Sigmoid colon (tissue), 7 donors: ENCODE measurements around the gene LETM1. TPM values are rescaled to one million over a fixed set of nuclear protein-coding genes. Genes with fewer than 3 reads are reported as not detected.

Experiments
- DNase-seq: peaks from one replicate; pipeline ENCODE4 v3.0.0-alpha.2; 2019
- H3K27ac ChIP-seq, 4 donors: fragments of 200-600 bp; sonication (generic); one replicate each; pipeline ENCODE4 v1.5.1; 2016 to 2019; ENCODE audit warnings: mild to moderate bottlenecking in 1 of 4
- H3K27me3 ChIP-seq, 3 donors: fragments of 200-600 bp; sonication (generic); one replicate each; pipeline ENCODE4 v1.5.1; 2019; ENCODE audit warnings: mild to moderate bottlenecking in 1 of 3
- H3K36me3 ChIP-seq, 4 donors: fragments of 200-600 bp; sonication (generic); one replicate each; pipeline ENCODE4 v1.5.1; 2016 to 2019
- H3K4me1 ChIP-seq, 4 donors: fragments of 200-600 bp; sonication (generic); one replicate each; pipeline ENCODE4 v1.5.1; 2017 to 2019
- H3K4me3 ChIP-seq, 4 donors: fragments of 200-600 bp; sonication (generic); one replicate each; pipeline ENCODE4 v1.5.1; 2017 to 2019; ENCODE audit warnings: mild to moderate bottlenecking in 2 of 4, moderate library complexity in 1 of 4
- H3K9me3 ChIP-seq, 4 donors: fragments of 200-600 bp in 3 of 4; sonication (generic) in 3 of 4; one replicate each; pipeline versions ENCODE4 v1.5.1 to v1.6.1; 2013 to 2019
- EP300 ChIP-seq, 4 donors: sonication (generic); formaldehyde crosslinking; IDR thresholded peaks; one replicate each; pipeline ENCODE4 v1.6.1; 2017; ENCODE audit warnings: antibody characterized with exemption in 4 of 4
- POLR2A ChIP-seq, 2 donors: fragments of 450-650 bp; IDR thresholded peaks; one replicate each; pipeline ENCODE4 v1.6.1; 2016; ENCODE audit warnings: antibody characterized with exemption in 2 of 2, mild to moderate bottlenecking in 2 of 2, moderate library complexity in 2 of 2
- POLR2AphosphoS5 ChIP-seq, 4 donors: sonication (generic); formaldehyde crosslinking; IDR thresholded peaks; one replicate each; pipeline ENCODE4 v1.6.1; 2017; ENCODE audit warnings: antibody characterized with exemption in 4 of 4
- WGBS, 2 donors: extraction: QIAGEN DNeasy Blood & Tissue Kit; methylation state at CpG; one replicate each; pipeline ENCODE4 v1.1.7; 2013; 5-methylcytosine and 5-hydroxymethylcytosine counted together
- intact Hi-C: fragments of 100-400 bp; cut with DNase I; formaldehyde crosslinking; loops from one replicate; pipeline ENCODE4 v1.15.1; 2023
- polyA plus RNA-seq, 3 donors: library from polyadenylated mRNA; stranded (reverse); fragments of 200-250 nt; gene quantifications; one replicate each; pipeline ENCODE4 v1.2.3, GENCODE V29; 2013
- total RNA-seq, 4 donors: library from RNA; depleted of rRNA; stranded (reverse); fragments of >200 nt; gene quantifications; one replicate each; pipeline ENCODE4 v1.1.0, GENCODE V29; 2016
- TF ChIP-seq, protein P1 (sequence below), 4 experiments: fragments of 450-650 bp in 3 of 4; fragments of 200-600 bp in 1 of 4; IDR thresholded peaks; one replicate each; pipeline ENCODE4 v1.5.1; 2016 to 2019; ENCODE audit warnings: antibody characterized with exemption in 4 of 4, mild to moderate bottlenecking in 3 of 4, moderate library complexity in 2 of 4
- donor health status: healthy with polysubstance abuse.
- donor health status: Bipolar disorder and iron deficiency.
- donor health status: healthy.

Gene LETM1
- total and polyA plus RNA-seq, 7 donors = 11.4 to 91.6 (median 18.6) TPM

GRCh38 chr4:1804638-1805492 is 51.1 kb downstream of the LETM1 start:
- no peak for TF ChIP-seq POLR2A (IDR thresholded peaks at IDR 0.05)
- TF ChIP-seq EP300 (IDR thresholded peaks at IDR 0.05) = no peak
- no peak for TF ChIP-seq POLR2AphosphoS5 (IDR thresholded peaks at IDR 0.05)
- TF ChIP-seq, protein P1, sequence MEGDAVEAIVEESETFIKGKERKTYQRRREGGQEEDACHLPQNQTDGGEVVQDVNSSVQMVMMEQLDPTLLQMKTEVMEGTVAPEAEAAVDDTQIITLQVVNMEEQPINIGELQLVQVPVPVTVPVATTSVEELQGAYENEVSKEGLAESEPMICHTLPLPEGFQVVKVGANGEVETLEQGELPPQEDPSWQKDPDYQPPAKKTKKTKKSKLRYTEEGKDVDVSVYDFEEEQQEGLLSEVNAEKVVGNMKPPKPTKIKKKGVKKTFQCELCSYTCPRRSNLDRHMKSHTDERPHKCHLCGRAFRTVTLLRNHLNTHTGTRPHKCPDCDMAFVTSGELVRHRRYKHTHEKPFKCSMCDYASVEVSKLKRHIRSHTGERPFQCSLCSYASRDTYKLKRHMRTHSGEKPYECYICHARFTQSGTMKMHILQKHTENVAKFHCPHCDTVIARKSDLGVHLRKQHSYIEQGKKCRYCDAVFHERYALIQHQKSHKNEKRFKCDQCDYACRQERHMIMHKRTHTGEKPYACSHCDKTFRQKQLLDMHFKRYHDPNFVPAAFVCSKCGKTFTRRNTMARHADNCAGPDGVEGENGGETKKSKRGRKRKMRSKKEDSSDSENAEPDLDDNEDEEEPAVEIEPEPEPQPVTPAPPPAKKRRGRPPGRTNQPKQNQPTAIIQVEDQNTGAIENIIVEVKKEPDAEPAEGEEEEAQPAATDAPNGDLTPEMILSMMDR (IDR thresholded peaks at IDR 0.05) = no peak
- Histone ChIP-seq H3K27ac (no peak overlapping the region), H3K4me3 (no peak overlapping the region), H3K4me1 (peaks cover 0 to 22% (median 10%) of the 10 kb centered on the region in 4 donors), H3K27me3 (peaks cover 0 to 10% (median 2%) of the 10 kb centered on the region in 3 donors), H3K9me3 (no peaks in the 10 kb centered on the region), H3K36me3 (no peaks in the 10 kb centered on the region)
- 92 to 94% methylated on average over 37 of the region's 37 CpGs for WGBS, 2 donors
- intact Hi-C loops = no loop called here
- no peak for DNase-seq

- Histone ChIP-seq H3K4me1 (peaks cover 0 to 12% (median 6%) of the 10 kb centered on the region in 4 donors), H3K4me3 (no peak overlapping the region), H3K9me3 (no peaks in the 10 kb centered on the region), H3K27ac (no peak overlapping the region), H3K36me3 (no peaks in the 10 kb centered on the region), H3K27me3 (peaks cover 0 to 21% (median 12%) of the 10 kb centered on the region in 3 donors)
- DNase-seq = no peak
- intact Hi-C loops = no loop called here
- WGBS, 2 donors = 93 to 94% methylated on average over 51 of the region's 51 CpGs
- TF ChIP-seq POLR2AphosphoS5 (IDR thresholded peaks at IDR 0.05) = no peak
- TF ChIP-seq EP300 (IDR thresholded peaks at IDR 0.05) = no peak
- TF ChIP-seq, protein P1 (IDR thresholded peaks at IDR 0.05) = no peak
- no peak for TF ChIP-seq POLR2A (IDR thresholded peaks at IDR 0.05)
These were observed 52.2 kb downstream of the LETM1 start for GRCh38 chr4:1803523-1804423.

DNA sequence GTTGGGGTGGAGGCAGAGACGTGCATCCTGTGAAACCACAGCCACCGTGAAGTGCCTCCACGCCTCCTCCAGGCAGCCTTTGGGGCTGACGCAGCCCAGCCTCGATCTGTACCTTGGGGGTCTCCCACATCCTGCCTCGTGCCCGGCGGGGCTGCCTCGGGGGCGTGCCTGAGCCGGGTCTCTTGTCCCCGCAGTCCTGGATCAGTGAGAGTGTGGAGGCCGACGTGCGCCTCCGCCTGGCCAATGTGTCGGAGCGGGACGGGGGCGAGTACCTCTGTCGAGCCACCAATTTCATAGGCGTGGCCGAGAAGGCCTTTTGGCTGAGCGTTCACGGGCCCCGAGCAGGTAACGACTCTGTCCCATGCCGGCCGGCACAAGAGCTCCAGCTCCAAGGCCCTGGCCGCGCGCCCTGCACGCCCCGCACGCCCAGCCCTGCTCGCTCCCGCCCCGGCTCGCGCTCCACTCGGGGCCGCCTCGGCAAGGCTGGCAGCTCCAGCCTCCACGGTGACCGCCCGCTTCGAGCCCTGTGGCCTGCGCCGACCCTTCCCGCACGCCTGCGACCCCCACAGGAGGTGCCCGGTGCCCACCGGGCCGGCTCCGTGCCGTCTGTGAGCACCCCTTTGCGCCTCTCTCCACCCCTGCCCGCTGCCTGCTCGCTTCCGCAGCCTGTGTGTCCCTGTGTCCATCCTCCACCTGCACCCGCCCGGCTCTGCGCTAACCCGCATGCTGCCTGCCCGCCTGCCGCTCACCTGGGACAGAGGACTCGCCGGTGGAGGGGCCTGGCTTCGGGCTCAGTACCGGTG is 53.0 kb downstream of the LETM1 start:
- peaks cover 2 to 29% (median 19%) of the 10 kb centered on the region in 3 donors for H3K27me3 ChIP-seq

More for the DNA sequence above, 53.0 kb downstream of the LETM1 start:
- intact Hi-C loops = no loop called here
- Histone ChIP-seq H3K27ac (no peak overlapping the region), H3K4me1 (peaks cover 0 to 3% (median 1%) of the 10 kb centered on the region in 4 donors), H3K36me3 (no peaks in the 10 kb centered on the region), H3K4me3 (no peak overlapping the region), H3K9me3 (no peaks in the 10 kb centered on the region)
- DNase-seq = no peak
- TF ChIP-seq, protein P1 (IDR thresholded peaks at IDR 0.05) = no peak
- TF ChIP-seq POLR2A (IDR thresholded peaks at IDR 0.05) = no peak
- no peak for TF ChIP-seq POLR2AphosphoS5 (IDR thresholded peaks at IDR 0.05)
- no peak for TF ChIP-seq EP300 (IDR thresholded peaks at IDR 0.05)
- WGBS, 2 donors = 94% methylated on average over 71 of the region's 71 CpGs
